GM10266 (cell line): ENCODE measurements around the gene ABCB11.

Experiments
- DNase-seq: peaks from one replicate; pipeline ENCODE4 v3.0.0; 2012; ENCODE audit errors: extremely low spot score
- CTCF ChIP-seq: IDR thresholded peaks from 2 replicates; pipeline ENCODE4 v1.5.1; 2012; ENCODE audit warnings: mild to moderate bottlenecking, low read depth; ENCODE audit not compliant: control insufficient read depth, insufficient read depth; ENCODE audit errors: missing control alignments

ABCB11 gene

GRCh38 chr2:168961450-168962229 lies 69.5 kb downstream of the ABCB11 start:
- TF ChIP-seq CTCF = peak; percentile 75
- DNase-seq = peak; percentile 50

GRCh38 chr2:168956392-168956791 lies 74.7 kb downstream of the ABCB11 start:
- no peak for DNase-seq
- no peak for TF ChIP-seq CTCF

- no peak for DNase-seq
- no peak for TF ChIP-seq CTCF
These were observed 75.8 kb downstream of the ABCB11 start for GRCh38 chr2:168955321-168955720.

- DNase-seq = no peak
- no peak for TF ChIP-seq CTCF
These were observed 76.9 kb downstream of the ABCB11 start for GRCh38 chr2:168954256-168954655.

- TF ChIP-seq CTCF = no peak
- DNase-seq = no peak
These were observed 78.7 kb downstream of the ABCB11 start for GRCh38 chr2:168952424-168952823.

- DNase-seq = no peak
- no peak for TF ChIP-seq CTCF
These were observed 79.3 kb downstream of the ABCB11 start for GRCh38 chr2:168951871-168952270.

GRCh38 chr2:168949324-168949723 lies 81.8 kb downstream of the ABCB11 start:
- no peak for TF ChIP-seq CTCF
- no peak for DNase-seq
